CD4-positive, CD25-positive, alpha-beta regulatory T cell (primary cell): Measurements from ENCODE around the gene PKDCC. TPM values are rescaled to one million over a fixed set of nuclear protein-coding genes. Genes with fewer than 3 reads are reported as not detected.

Source experiments
- ATAC-seq, 2 donors: fragments of 150-1000 bp; cut with Tn5 transposase; one replicate each; pipeline ENCODE4 v1.10.0; 2021; ENCODE audit warnings: low read depth in 2 of 2, moderate number of reproducible peaks in 2 of 2, moderate library complexity in 1 of 2
- DNase-seq, 3 donors: peaks; one replicate each; pipeline versions ENCODE4 v3.0.0 to v3.0.0-alpha.2; 2012 to 2022; ENCODE audit warnings: mixed read lengths in 1 of 3
- H3K27ac ChIP-seq: one replicate; pipeline ENCODE4 v1.7.0; 2013; ENCODE audit warnings: mild to moderate bottlenecking, low read length; ENCODE audit not compliant: insufficient read depth, poor library complexity, severe bottlenecking
- H3K27me3 ChIP-seq: one replicate; pipeline ENCODE4 v1.7.0; 2013; ENCODE audit warnings: low read length; ENCODE audit not compliant: control insufficient read depth, insufficient read depth
- H3K36me3 ChIP-seq: one replicate; pipeline ENCODE4 v1.7.0; 2013; ENCODE audit warnings: mild to moderate bottlenecking, low read length, moderate library complexity; ENCODE audit not compliant: control insufficient read depth, insufficient read depth
- H3K4me1 ChIP-seq: 2 replicates; pipeline ENCODE4 v1.7.0; 2013; ENCODE audit warnings: mild to moderate bottlenecking, low read length; ENCODE audit not compliant: insufficient read depth, control insufficient read depth, poor library complexity, severe bottlenecking
- H3K4me3 ChIP-seq: one replicate; pipeline ENCODE4 v1.7.0; 2013; ENCODE audit warnings: low read depth, mild to moderate bottlenecking, low read length, moderate library complexity
- H3K9me3 ChIP-seq, 2 experiments: 1 replicate in 1 of 2; 2 replicates in 1 of 2; pipeline ENCODE4 v1.7.0; 2013; ENCODE audit warnings: low read length in 2 of 2, mild to moderate bottlenecking in 1 of 2, moderate library complexity in 1 of 2; ENCODE audit not compliant: control insufficient read depth in 2 of 2
- H3K27ac Mint-ChIP-seq, 3 donors: one replicate each; pipeline ENCODE4 v1.8.0; 2020 to 2022; ENCODE audit warnings: mild to moderate bottlenecking in 3 of 3, mixed read lengths in 3 of 3, moderate library complexity in 2 of 3
- H3K27me3 Mint-ChIP-seq: one replicate; pipeline ENCODE4 v1.8.0; 2022; ENCODE audit warnings: mild to moderate bottlenecking, mixed read lengths
- H3K36me3 Mint-ChIP-seq: one replicate; pipeline ENCODE4 v1.8.0; 2020; ENCODE audit warnings: mixed read lengths
- H3K4me1 Mint-ChIP-seq, 4 donors: one replicate each; pipeline ENCODE4 v1.8.0; 2020 to 2022; ENCODE audit warnings: mixed read lengths in 4 of 4, mild to moderate bottlenecking in 1 of 4
- H3K4me3 Mint-ChIP-seq, 4 donors: one replicate each; pipeline ENCODE4 v1.8.0; 2020 to 2022; ENCODE audit warnings: mild to moderate bottlenecking in 4 of 4, mixed read lengths in 4 of 4, moderate library complexity in 3 of 4
- H3K9me3 Mint-ChIP-seq, 7 donors: one replicate each; pipeline ENCODE4 v1.8.0; 2020 to 2022; ENCODE audit warnings: mixed read lengths in 7 of 7, mild to moderate bottlenecking in 3 of 7, moderate library complexity in 2 of 7
- polyA plus RNA-seq, 4 donors: library from polyadenylated mRNA; unstranded; fragments of 300-500 nt; fragmentation: Illumina TruSeq; gene quantifications; one replicate each; pipeline ENCODE4 v1.2.3, GENCODE V29; 2021
- total RNA-seq: library from RNA; stranded (reverse); gene quantifications from one replicate; pipeline ENCODE4 v1.2.3, GENCODE V29; 2022

The PKDCC gene
- total and polyA plus RNA-seq, 5 donors from 2014 or later: not detected

DNA sequence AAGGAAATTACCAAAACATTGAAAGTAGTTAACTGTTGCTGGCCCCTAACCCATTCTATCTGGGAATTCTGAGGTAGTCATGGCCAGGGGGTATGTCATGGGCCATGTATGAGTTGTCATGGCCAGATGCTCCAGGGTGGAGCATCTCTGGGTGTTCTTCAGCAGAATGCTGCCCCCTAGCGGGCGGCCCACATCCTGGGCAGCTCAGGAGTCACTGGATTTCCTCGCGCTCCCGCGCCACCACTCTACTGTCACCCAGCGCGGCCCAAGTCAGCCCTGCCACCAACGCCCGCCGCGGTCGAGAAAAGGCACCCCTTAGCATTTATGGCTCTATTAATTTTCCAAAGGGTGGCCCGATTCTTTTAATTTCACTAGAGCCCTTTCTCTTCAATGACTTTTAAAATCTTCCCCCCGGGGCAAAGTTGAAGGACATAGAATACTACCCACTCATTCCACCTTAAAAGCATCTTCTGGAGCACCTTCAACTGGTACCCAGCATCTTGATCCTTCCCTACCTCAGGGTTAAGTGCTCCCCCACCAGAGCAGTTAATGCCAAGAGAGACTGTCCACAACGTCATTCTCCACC lies 41.6 kb downstream of the PKDCC start:
- Mint-ChIP-seq H3K36me3 (no peaks in the 10 kb centered on the region), H3K27me3 (peaks cover 17% of the 10 kb centered on the region), H3K4me1 (peaks cover 0 to 7% (median 6%) of the 10 kb centered on the region in 4 donors), H3K4me3 (no peak overlapping the region), H3K9me3 (peaks cover 0 to 1% (median 0%) of the 10 kb centered on the region in 7 donors), H3K27ac (peak overlapping the region in 1 of 3 donors; percentile 50)
- H3K9me3 ChIP-seq: no peaks in the 10 kb centered on the region
- ATAC-seq (peak in 1 of 2 donors; percentile 84), DNase-seq (peak in 2 of 3 donors; percentile 50 to 77)
- no peaks in the 10 kb centered on the region for H3K4me1 ChIP-seq
- no peaks in the 10 kb centered on the region for H3K27me3 ChIP-seq
- H3K36me3 ChIP-seq: no peaks in the 10 kb centered on the region
- no peak overlapping the region for H3K27ac ChIP-seq
- H3K4me3 ChIP-seq: no peak overlapping the region

DNA sequence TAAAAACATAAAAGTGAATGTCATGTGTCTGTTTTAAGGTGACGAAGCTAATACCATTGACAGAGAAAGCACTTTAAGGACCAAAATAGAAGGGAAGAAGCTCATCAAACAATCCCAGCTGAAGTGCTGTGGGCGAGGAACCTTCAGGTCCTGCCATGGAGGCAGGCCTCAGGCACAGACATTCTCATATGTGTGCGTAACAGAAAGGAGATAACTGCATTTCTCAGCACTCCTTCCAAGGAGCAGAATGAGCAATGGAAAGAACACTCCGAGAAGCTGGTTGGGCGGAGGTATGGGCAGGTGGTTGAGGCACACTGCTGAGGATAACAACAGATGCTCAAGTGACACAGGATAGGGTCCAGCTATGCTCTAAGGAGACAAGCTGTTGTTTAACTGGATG lies 42.4 kb downstream of the PKDCC start:
- Histone ChIP-seq H3K27me3 (no peaks in the 10 kb centered on the region), H3K36me3 (no peaks in the 10 kb centered on the region), H3K9me3 (no peaks in the 10 kb centered on the region), H3K27ac (no peak overlapping the region), H3K4me3 (no peak overlapping the region), H3K4me1 (no peaks in the 10 kb centered on the region)
- Mint-ChIP-seq H3K9me3 (peaks cover 0 to 1% (median 0%) of the 10 kb centered on the region in 7 donors), H3K4me1 (peaks cover 0 to 9% (median 7%) of the 10 kb centered on the region in 4 donors), H3K27me3 (peaks cover 17% of the 10 kb centered on the region), H3K36me3 (no peaks in the 10 kb centered on the region), H3K27ac (no peak overlapping the region), H3K4me3 (no peak overlapping the region)
- DNase-seq (no peak), ATAC-seq (no peak)

DNA sequence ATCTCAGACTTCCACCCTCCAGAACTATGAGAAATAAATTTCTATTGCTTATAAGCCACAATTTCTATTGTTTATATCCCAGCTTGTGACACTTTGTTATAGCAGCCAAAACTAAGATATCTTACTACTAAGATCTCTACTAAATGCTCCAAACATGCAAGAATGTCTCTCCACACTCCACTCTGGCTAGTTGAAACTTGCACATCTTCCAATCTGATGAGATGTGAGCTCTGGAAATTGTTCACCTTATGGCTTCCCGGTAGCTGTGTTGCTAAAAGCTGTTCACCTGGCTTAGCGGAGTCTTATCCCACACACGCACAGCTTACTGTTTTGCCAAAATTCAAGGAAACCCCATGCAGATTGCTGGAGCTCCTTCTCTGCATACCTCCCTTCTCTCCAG lies 43.9 kb downstream of the PKDCC start:
- Mint-ChIP-seq H3K27ac (no peak overlapping the region), H3K36me3 (no peaks in the 10 kb centered on the region), H3K4me3 (no peak overlapping the region), H3K4me1 (peaks cover 5 to 11% (median 8%) of the 10 kb centered on the region in 4 donors), H3K27me3 (peaks cover 12% of the 10 kb centered on the region), H3K9me3 (peaks cover 0 to 1% (median 0%) of the 10 kb centered on the region in 7 donors)
- H3K27me3 ChIP-seq: no peaks in the 10 kb centered on the region
- DNase-seq: no peak
- H3K9me3 ChIP-seq: no peaks in the 10 kb centered on the region
- H3K36me3 ChIP-seq: no peaks in the 10 kb centered on the region
- no peak overlapping the region for H3K4me3 ChIP-seq
- no peak for ATAC-seq
- H3K4me1 ChIP-seq: peaks cover 6% of the 10 kb centered on the region
- H3K27ac ChIP-seq: no peak overlapping the region

DNA sequence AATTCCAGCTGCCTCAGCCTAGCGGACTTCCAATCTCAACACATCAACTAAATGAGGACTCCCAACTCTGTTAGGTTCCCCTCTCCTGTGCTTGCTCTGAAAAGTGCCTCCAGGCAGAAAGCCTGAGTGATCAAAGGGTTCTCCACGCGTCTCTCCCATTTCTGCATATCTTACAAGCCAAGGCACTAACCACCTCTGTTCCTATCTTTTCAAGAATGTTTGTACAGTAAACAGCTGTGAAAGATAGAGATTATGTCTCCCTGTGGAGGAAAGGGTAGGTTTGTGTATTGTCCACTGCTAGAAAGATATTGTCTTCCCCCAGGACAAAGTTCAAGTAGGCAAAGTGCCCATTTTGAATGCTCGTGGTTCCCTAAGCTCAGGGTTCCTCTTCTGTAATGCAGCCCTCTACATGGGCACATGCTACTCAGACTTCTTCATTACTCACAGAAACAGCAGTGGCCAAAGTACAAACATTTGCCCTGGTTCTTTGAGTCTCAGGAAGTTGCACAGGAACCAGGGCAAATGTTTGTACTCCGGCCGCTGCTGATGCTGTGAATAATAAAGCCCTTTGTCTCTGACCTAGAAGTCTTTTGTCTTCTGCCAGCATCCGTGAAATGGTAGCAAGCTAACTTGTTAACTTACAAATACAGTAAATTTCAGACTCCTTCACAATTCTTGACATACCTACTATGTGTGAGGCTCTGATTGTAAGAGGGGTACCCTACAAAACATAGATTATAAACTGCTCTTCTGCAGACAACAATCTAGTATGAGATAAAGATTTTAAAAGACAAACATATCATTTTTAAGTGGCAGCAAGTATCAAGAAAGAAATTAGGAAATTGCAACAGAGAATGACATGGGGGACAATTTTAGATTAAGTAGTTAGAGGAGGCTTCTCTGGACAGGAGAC lies 44.5 kb downstream of the PKDCC start:
- H3K36me3 Mint-ChIP-seq: no peaks in the 10 kb centered on the region
- H3K4me3 Mint-ChIP-seq: no peak overlapping the region
- H3K27ac Mint-ChIP-seq: no peak overlapping the region
- DNase-seq (no peak), ATAC-seq (no peak)
- no peak overlapping the region for H3K4me3 ChIP-seq
- no peak overlapping the region for H3K27ac ChIP-seq
- H3K27me3 ChIP-seq: no peaks in the 10 kb centered on the region
- H3K4me1 ChIP-seq: peaks cover 6% of the 10 kb centered on the region
- H3K9me3 ChIP-seq: no peaks in the 10 kb centered on the region
- peaks cover 0 to 1% (median 0%) of the 10 kb centered on the region in 7 donors for H3K9me3 Mint-ChIP-seq
- no peaks in the 10 kb centered on the region for H3K36me3 ChIP-seq
- peaks cover 5 to 18% (median 12%) of the 10 kb centered on the region in 4 donors for H3K4me1 Mint-ChIP-seq
- H3K27me3 Mint-ChIP-seq: peaks cover 10% of the 10 kb centered on the region

DNA sequence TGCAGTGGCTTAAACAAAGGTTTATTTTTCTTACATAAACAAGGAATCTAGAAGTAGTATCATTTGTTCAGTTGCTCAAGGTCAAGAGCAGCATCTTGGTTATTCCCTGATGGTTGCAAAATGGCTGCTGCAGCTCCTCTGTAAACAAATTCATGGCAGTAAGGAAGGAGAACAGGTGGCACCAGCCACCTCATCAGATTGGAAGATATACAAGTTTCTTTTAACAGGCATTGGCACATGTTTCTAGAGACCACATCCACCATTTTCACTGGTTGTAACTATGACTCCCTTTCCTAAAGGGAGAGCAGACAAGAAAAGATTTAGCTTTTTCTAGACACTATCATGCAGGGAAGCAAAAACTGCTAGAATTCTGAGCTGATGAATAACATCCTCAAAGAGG lies 46.3 kb downstream of the PKDCC start:
- Histone ChIP-seq H3K36me3 (no peaks in the 10 kb centered on the region), H3K4me3 (no peak overlapping the region), H3K4me1 (peaks cover 19% of the 10 kb centered on the region), H3K27ac (no peak overlapping the region), H3K27me3 (no peaks in the 10 kb centered on the region), H3K9me3 (no peaks in the 10 kb centered on the region)
- Mint-ChIP-seq H3K4me1 (peaks cover 5 to 35% (median 27%) of the 10 kb centered on the region in 4 donors), H3K4me3 (no peak overlapping the region), H3K36me3 (no peaks in the 10 kb centered on the region), H3K27ac (peak overlapping the region in 1 of 3 donors; percentile 19), H3K9me3 (peaks cover 0 to 1% (median 0%) of the 10 kb centered on the region in 7 donors), H3K27me3 (peaks cover 10% of the 10 kb centered on the region)
- DNase-seq: no peak
- no peak for ATAC-seq

DNA sequence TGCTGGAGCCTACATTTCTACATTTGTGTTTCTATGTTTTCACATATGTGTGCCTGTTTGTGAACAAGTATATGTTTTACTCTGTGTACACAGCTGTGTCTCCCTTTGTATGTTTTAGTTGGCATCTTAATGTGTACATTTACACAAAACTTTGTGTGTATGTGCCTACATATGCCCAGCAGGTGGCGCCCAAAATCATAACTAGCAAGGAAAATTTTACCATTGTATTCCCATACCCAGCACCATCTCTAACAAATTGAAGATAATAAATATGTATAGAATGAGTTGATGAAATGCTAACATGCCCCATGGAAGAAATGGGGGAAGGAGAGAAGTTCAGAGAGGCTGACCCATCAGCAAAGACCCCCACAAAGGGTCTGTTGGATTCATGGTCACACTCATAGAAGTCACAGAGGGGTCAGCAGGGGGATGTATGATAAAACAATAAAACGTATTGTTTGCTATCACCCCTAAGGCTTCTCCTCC lies 48.1 kb downstream of the PKDCC start:
- no peaks in the 10 kb centered on the region for H3K9me3 ChIP-seq
- no peaks in the 10 kb centered on the region for H3K36me3 ChIP-seq
- H3K27ac Mint-ChIP-seq: peak overlapping the region in 2 of 3 donors; percentile 20 to 66
- H3K27me3 ChIP-seq: no peaks in the 10 kb centered on the region
- H3K4me3 ChIP-seq: no peak overlapping the region
- peaks cover 15 to 51% (median 43%) of the 10 kb centered on the region in 4 donors for H3K4me1 Mint-ChIP-seq
- no peak overlapping the region for H3K27ac ChIP-seq
- H3K4me3 Mint-ChIP-seq: peak overlapping the region in 2 of 4 donors; percentile 0 to 17
- peaks cover 4% of the 10 kb centered on the region for H3K36me3 Mint-ChIP-seq
- DNase-seq (peak; percentile 61 to 87 (median 76)), ATAC-seq (peak; percentile 43 to 62)
- H3K9me3 Mint-ChIP-seq: peaks cover 0 to 7% (median 0%) of the 10 kb centered on the region in 7 donors
- peaks cover 37% of the 10 kb centered on the region for H3K4me1 ChIP-seq
- H3K27me3 Mint-ChIP-seq: peaks cover 4% of the 10 kb centered on the region

DNA sequence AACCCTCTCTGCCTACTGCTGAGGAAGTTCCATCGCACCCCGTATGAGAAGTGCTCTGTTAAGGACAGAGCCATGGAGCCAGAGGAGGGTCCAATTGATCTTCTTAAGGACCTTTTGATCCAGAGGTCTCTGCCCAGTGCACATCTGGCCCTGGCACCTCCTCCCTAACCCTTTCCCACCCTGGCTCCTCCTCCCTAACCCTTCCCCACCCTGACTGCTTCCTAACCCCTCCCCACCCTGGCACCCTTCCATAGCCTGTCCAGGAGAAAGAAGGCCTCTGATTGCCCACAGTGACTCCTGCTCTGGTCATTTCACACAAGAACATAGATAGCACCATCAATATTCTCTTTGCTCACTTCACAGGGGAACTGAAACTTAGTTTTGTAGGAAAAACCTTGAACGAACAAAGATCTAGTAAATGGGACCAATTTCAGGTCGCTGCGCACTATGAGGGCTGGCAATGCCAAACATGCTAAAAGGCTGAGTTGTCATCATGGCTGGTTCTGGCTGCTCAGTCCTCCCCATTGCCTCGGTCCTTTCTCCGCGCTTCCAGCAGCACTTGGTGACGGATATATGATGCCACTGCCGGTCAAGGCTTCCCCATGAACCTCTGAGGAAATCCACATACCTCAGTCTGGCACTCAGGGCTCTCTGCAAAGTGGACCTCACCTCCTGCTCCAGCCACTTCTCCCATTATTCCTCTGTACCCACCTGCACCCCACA lies 49.2 kb downstream of the PKDCC start:
- H3K9me3 Mint-ChIP-seq: peaks cover 0 to 7% (median 0%) of the 10 kb centered on the region in 7 donors
- no peaks in the 10 kb centered on the region for H3K27me3 ChIP-seq
- ATAC-seq (no peak), DNase-seq (no peak)
- H3K27me3 Mint-ChIP-seq: peaks cover 3% of the 10 kb centered on the region
- no peak overlapping the region for H3K27ac ChIP-seq
- no peaks in the 10 kb centered on the region for H3K9me3 ChIP-seq
- peak overlapping the region in 2 of 4 donors; percentile 39 to 43 for H3K4me3 Mint-ChIP-seq
- peaks cover 48% of the 10 kb centered on the region for H3K4me1 ChIP-seq
- H3K27ac Mint-ChIP-seq: peak overlapping the region; percentile 88 to 93 (median 92)
- H3K36me3 Mint-ChIP-seq: peaks cover 4% of the 10 kb centered on the region
- no peak overlapping the region for H3K4me3 ChIP-seq
- no peaks in the 10 kb centered on the region for H3K36me3 ChIP-seq
- H3K4me1 Mint-ChIP-seq: peaks cover 19 to 57% (median 48%) of the 10 kb centered on the region in 4 donors
